Measurements from ENCODE around the gene MAST2.

- no peak for TF ChIP-seq CTCF (IDR thresholded peaks at IDR 0.05 in 2 of 3, conservative IDR thresholded peaks at IDR 0.05 in 1 of 3; ENCODE audit: insufficient read depth in 2 of 3, low read depth in 1 of 3, low read length in 3 of 3)
- no peak for TF ChIP-seq NFRKB (IDR thresholded peaks at IDR 0.05; ENCODE audit: low read depth)
- TF ChIP-seq TBL1XR1 (IDR thresholded peaks at IDR 0.05; ENCODE audit: low read length in 2 of 2): no peak
- TF ChIP-seq POLR2A (conservative IDR thresholded peaks at IDR 0.05): no peak
Measured at GRCh38 chr1:46084553-46085451, 281.4 kb downstream of the MAST2 start.
